K562 (cell line): ENCODE measurements around the gene ZNF280C. TPM values are rescaled to one million over a fixed set of nuclear protein-coding genes. Genes with fewer than 3 reads are reported as not detected.

ENCODE experiments used
- CEBPZ ChIP-seq: fragments of 150-350 bp; IDR thresholded peaks from 2 replicates; pipeline ENCODE4 v1.6.1; 2014; ENCODE audit warnings: low read depth, mild to moderate bottlenecking, low read length, borderline replicate concordance
- CREBBP ChIP-seq: IDR thresholded peaks from one replicate; pipeline ENCODE4 v1.6.1; 2012; ENCODE audit warnings: low read depth, mild to moderate bottlenecking, control low read depth, inconsistent platforms, low read length
- MAZ ChIP-seq, 2 experiments: fragments of 450-650 bp in 1 of 2; sonication (generic) in 1 of 2; formaldehyde crosslinking; IDR thresholded peaks in 1 of 2; conservative IDR thresholded peaks in 1 of 2; 2 replicates each; pipeline versions ENCODE4 v1.4.0 to v1.5.0; 2020; ENCODE audit warnings: mild to moderate bottlenecking in 1 of 2, missing genetic modification reagents in 1 of 2
- MTA2 ChIP-seq: fragments of 450-650 bp; IDR thresholded peaks from 2 replicates; pipeline ENCODE4 v1.6.1; 2016; ENCODE audit warnings: low read depth
- NKRF ChIP-seq: fragments of 450-650 bp; IDR thresholded peaks from 2 replicates; pipeline ENCODE4 v1.6.1; 2016; ENCODE audit warnings: borderline replicate concordance
- PBX2 ChIP-seq, 2 experiments: IDR thresholded peaks in 1 of 2; conservative IDR thresholded peaks in 1 of 2; 2 replicates each; pipeline ENCODE4 v1.6.1; 2016; ENCODE audit warnings: low read depth in 2 of 2, mild to moderate bottlenecking in 1 of 2, missing compliant biosample characterization in 1 of 2, missing genetic modification characterization in 1 of 2, moderate library complexity in 1 of 2
- THRAP3 ChIP-seq: fragments of 450-650 bp; IDR thresholded peaks from 2 replicates; pipeline ENCODE4 v1.6.1; 2016; ENCODE audit warnings: mild to moderate bottlenecking, inconsistent platforms, borderline replicate concordance
- TSHZ1 ChIP-seq: fragments of 250-450 bp; sonication (Bioruptor Pico); IDR thresholded peaks from 2 replicates; pipeline ENCODE4 v1.4.0; 2020; ENCODE audit warnings: mild to moderate bottlenecking, moderate library complexity
- ZC3H8 ChIP-seq: fragments of 450-650 bp; IDR thresholded peaks from 2 replicates; pipeline ENCODE4 v1.6.1; 2017
- ZFX ChIP-seq: sonication (generic); formaldehyde crosslinking; IDR thresholded peaks from 2 replicates; pipeline ENCODE4 v1.8.0; 2022; ENCODE audit warnings: mild to moderate bottlenecking, missing genetic modification reagents, moderate library complexity
- ZNF12 ChIP-seq: sonication (generic); formaldehyde crosslinking; IDR thresholded peaks from 2 replicates; pipeline ENCODE4 v1.4.0; 2020; ENCODE audit warnings: mild to moderate bottlenecking, missing genetic modification reagents
- ZNF280B ChIP-seq: fragments of 250-450 bp; sonication (Bioruptor Pico); IDR thresholded peaks from 2 replicates; pipeline ENCODE4 v1.5.1; 2021; ENCODE audit warnings: mild to moderate bottlenecking
- polyA plus RNA-seq, 8 experiments: library from polyadenylated mRNA; depleted of rRNA in 4 of 8; stranded (reverse) in 5 of 8; unstranded in 3 of 8; fragments of >200 nt; fragmentation: Nextera tagmentation in 2 of 8; fragmentation: Illumina TruSeq in 1 of 8; extraction: Ambion mirVana in 2 of 8; extraction: Trizol in 1 of 8; gene quantifications; 2 replicates each; pipeline versions ENCODE4 v1.2.1 to v1.2.3, GENCODE V29; 2011 to 2014; ENCODE audit warnings: inconsistent platforms in 1 of 8, missing spikeins in 1 of 8
- total RNA-seq, 7 experiments: library from RNA; depleted of rRNA in 6 of 7; stranded (reverse); fragments of >200 nt in 6 of 7; fragmentation: Illumina TruSeq in 2 of 7; extraction: Trizol in 2 of 7; gene quantifications; 2 replicates each; pipeline versions ENCODE4 v1.2.1 to v1.2.3, GENCODE V29; 2011 to 2021; ENCODE audit warnings: low replicate concordance in 1 of 7

Gene ZNF280C
- total and polyA plus RNA-seq, 9 of the 15 experiments (the other 6 are each of a cell fraction or from before 2014, with no cell fraction given): 1.6 to 8.3 (median 4.4) TPM

- no peak for TF ChIP-seq NKRF
- no peak for TF ChIP-seq MTA2
- TF ChIP-seq CEBPZ: no peak
- TF ChIP-seq CREBBP: no peak
- TF ChIP-seq ZNF12: no peak
- no peak for TF ChIP-seq TSHZ1 (CRISPR knock-in tag)
- no peak for TF ChIP-seq ZNF280B (CRISPR knock-in tag)
- TF ChIP-seq THRAP3: no peak
- no peak for TF ChIP-seq ZC3H8
- TF ChIP-seq ZFX (CRISPR knock-in tag): peak; percentile 49; the same call in 1 of the 2 replicates
- TF ChIP-seq MAZ (CRISPR knock-in tag; conservative IDR thresholded peaks at IDR 0.05 in 1 of 2, IDR thresholded peaks at IDR 0.05 in 1 of 2): peak in 1 of 2 experiments; percentile 65; a peak in 2 of 4 replicates
- TF ChIP-seq PBX2 (CRISPR knock-in tag; IDR thresholded peaks at IDR 0.05; ENCODE audit: low read depth): peak; percentile 66
- peak; percentile 94 for TF ChIP-seq PBX2 (tag; conservative IDR thresholded peaks at IDR 0.05; ENCODE audit: low read depth)
These were observed 95.4 kb downstream of the ZNF280C start (continued) for GRCh38 chrX:130173190-130173895.
